Neuron (in vitro differentiated cells): ENCODE measurements around the gene AGPAT2.

ENCODE experiments used
- H2AFZ ChIP-seq: one replicate; pipeline ENCODE4 v1.6.1; 2013; ENCODE audit warnings: low read depth, mild to moderate bottlenecking, inconsistent platforms, low read length, moderate library complexity
- H3K27me3 ChIP-seq: one replicate; pipeline ENCODE4 v1.6.1; 2013; ENCODE audit warnings: low read length; ENCODE audit not compliant: insufficient read depth
- H3K36me3 ChIP-seq: one replicate; pipeline ENCODE4 v1.6.1; 2013; ENCODE audit warnings: low read length; ENCODE audit not compliant: insufficient read depth
- H3K4me1 ChIP-seq: one replicate; pipeline ENCODE4 v1.6.1; 2013; ENCODE audit warnings: low read length; ENCODE audit not compliant: insufficient read depth
- H3K4me3 ChIP-seq: 2 replicates; pipeline ENCODE4 v1.5.1; 2013; ENCODE audit warnings: mild to moderate bottlenecking, low read length, moderate library complexity
- H3K9me3 ChIP-seq: one replicate; pipeline ENCODE4 v1.6.1; 2013; ENCODE audit warnings: low read length

AGPAT2 gene

DNA sequence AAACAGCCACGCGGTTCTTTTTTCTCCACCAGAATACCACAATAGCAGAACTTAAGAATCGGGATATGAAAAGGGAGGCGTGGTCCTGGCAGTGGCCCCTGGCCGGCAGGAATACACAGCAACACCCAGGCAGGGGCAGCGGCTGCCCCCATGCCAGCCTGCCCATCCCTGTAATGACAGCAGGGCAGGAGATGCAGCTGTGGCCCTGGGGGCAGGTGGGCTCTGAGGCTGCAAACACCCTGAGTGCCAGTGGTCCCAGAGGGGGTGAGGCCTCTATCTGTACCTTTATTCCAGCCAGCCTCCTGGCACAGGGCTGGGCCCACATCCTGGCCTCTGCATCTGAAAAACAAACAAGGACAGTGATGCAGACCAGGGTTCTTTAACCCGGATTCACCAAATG lies 37.5 kb upstream of the AGPAT2 start:
- Histone ChIP-seq H3K9me3 (no peaks in the 10 kb centered on the region), H3K36me3 (peaks cover 52% of the 10 kb centered on the region), H2AFZ (no peak overlapping the region), H3K4me1 (peaks cover 46% of the 10 kb centered on the region), H3K27me3 (no peaks in the 10 kb centered on the region), H3K4me3 (no peak overlapping the region)

DNA sequence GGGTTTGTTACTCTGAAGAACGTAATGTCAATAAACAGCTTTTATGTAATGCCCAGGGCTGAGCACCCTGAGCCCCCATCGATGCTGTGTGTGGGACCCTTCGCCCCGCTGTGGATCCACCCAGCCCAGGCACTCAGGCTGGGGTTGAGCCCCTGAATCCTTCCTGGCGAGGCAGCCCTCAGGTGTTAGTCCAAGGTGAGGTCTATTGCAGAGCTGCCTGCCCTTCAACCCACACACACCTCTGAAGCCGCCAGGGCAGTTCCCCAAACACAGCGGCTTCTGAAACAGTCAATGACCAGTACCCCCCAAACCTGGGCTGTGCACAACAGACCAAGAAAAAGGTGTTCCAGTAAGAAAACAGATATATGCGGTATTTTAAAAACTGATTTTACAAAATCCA lies 36.7 kb upstream of the AGPAT2 start:
- H3K36me3 ChIP-seq, result peaks cover 52% of the 10 kb centered on the region
- no peak overlapping the region for H3K4me3 ChIP-seq
- H3K4me1 ChIP-seq, result peaks cover 54% of the 10 kb centered on the region
- H3K27me3 ChIP-seq, result no peaks in the 10 kb centered on the region
- no peak overlapping the region for H2AFZ ChIP-seq
- H3K9me3 ChIP-seq, result no peaks in the 10 kb centered on the region

GRCh38 chr9:136723362-136723976 lies 36.2 kb upstream of the AGPAT2 start:
- no peak overlapping the region for H3K4me3 ChIP-seq
- H3K27me3 ChIP-seq, result no peaks in the 10 kb centered on the region
- H3K9me3 ChIP-seq, result no peaks in the 10 kb centered on the region
- no peak overlapping the region for H2AFZ ChIP-seq
- H3K4me1 ChIP-seq, result peaks cover 54% of the 10 kb centered on the region
- peaks cover 52% of the 10 kb centered on the region for H3K36me3 ChIP-seq

- Histone ChIP-seq H3K4me1 (peaks cover 54% of the 10 kb centered on the region), H3K36me3 (peaks cover 52% of the 10 kb centered on the region), H2AFZ (no peak overlapping the region), H3K9me3 (no peaks in the 10 kb centered on the region), H3K27me3 (no peaks in the 10 kb centered on the region), H3K4me3 (no peak overlapping the region)
Measured at GRCh38 chr9:136722969-136723356, 35.7 kb upstream of the AGPAT2 start.

DNA sequence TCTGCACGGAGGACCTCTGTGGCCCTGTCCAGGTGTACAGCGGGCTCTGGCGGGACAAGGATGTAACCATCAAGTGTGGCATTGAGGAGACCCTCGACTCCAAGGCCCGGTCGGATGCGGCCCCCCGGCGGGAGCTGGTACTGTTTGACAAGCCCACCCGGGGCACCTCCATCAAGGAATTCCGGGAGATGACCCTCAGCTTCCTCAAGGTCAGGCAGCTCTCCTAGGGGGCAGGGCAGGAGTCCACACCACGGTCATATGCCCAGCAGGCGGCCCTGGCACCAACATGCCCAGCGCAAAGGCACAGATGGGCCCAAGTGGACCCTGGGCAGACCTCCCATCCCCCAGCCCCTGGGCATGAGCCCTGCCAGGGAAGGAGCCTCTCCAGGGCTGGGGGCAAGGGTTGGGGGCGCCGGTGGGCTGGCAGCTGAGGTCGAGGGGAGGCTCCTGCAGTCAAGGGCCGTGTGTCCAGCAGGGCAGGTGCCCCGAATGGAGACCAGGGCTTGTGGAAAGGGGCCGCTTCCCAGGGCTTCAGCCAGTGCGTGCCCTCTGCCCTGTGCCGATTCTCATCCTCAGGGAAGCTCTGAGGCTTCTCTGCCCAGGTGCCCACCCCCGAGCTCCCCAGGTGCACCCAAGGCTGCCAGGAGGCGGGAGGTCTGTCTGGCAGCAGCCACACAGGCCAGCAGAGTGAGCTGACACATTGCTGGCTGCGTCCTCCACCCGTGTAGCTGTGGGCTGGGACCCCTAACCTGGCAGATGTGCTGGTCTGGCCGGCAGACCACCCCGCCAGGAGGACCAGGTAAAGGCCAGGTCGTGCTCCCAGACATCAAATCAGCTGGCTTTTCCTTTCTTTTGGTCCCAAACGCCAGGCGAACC lies 35.1 kb upstream of the AGPAT2 start:
- Histone ChIP-seq H2AFZ (no peak overlapping the region), H3K4me3 (no peak overlapping the region), H3K9me3 (no peaks in the 10 kb centered on the region), H3K27me3 (no peaks in the 10 kb centered on the region), H3K4me1 (peaks cover 51% of the 10 kb centered on the region), H3K36me3 (peaks cover 52% of the 10 kb centered on the region)

DNA sequence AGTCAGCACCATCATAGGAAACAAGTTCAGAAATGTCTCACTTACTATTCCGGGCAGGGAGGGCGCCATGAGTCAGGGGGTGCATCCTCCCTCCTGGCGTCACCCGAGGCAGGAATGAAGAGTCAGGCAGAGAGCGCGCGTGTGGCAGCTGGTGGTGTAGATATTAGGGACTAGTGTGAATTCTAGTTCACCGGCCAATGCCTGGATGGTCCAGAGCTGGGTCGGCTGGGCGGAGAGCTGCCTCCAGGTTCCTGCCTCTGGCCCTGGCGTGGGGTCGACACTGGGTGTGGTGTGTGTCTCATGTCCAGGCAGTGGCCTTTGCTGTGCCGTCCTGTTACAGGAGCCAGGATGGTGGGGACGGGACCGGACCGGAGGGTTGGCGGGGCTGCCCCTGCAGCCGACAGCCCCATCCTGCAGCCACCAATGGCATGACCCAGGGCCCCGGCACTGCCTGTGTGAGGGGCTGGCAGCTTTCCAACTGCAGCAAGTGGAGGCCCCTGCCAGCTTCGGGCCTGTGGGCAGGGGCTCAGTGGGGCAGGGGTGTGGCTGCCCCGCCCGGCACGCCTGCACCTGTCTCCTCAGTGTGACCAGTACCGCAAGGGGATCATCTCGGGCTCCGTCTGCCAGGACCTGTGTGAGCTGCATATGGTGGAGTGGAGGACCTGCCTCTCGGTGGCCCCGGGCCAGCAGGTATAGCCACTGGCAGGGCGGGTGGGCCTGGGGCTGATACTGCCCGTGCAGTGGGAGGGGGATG lies 34.3 kb upstream of the AGPAT2 start:
- no peaks in the 10 kb centered on the region for H3K9me3 ChIP-seq
- no peak overlapping the region for H2AFZ ChIP-seq
- H3K27me3 ChIP-seq, result no peaks in the 10 kb centered on the region
- H3K4me1 ChIP-seq, result peaks cover 42% of the 10 kb centered on the region
- H3K36me3 ChIP-seq, result peaks cover 48% of the 10 kb centered on the region
- no peak overlapping the region for H3K4me3 ChIP-seq

DNA sequence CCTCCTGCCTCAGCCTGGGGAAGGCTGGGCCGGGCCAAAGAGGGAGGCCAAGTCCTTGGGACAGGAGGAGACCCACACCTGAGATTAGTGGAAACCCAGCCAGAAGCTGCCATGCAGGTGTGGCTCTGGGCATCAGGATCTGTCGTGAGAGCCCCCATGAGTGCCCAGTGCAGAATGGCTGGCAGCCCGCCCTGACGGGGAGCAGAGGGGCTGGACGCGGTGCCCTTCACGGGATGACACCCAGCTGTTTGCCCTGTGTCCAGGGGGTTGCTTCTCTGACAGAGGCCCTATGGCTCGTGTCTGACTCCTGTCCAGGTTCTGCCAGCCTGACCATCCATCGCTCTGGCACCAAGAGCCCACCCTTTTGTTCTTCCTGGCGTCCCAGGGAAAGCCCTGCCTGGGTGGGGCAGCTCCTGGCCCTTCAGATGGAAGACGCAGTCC lies 33.7 kb upstream of the AGPAT2 start:
- H3K27me3 ChIP-seq, result no peaks in the 10 kb centered on the region
- H3K4me1 ChIP-seq, result peaks cover 36% of the 10 kb centered on the region
- H2AFZ ChIP-seq, result no peak overlapping the region
- H3K9me3 ChIP-seq, result no peaks in the 10 kb centered on the region
- no peak overlapping the region for H3K4me3 ChIP-seq
- peaks cover 44% of the 10 kb centered on the region for H3K36me3 ChIP-seq

GRCh38 chr9:136720251-136720897 lies 33.1 kb upstream of the AGPAT2 start:
- H2AFZ ChIP-seq, result no peak overlapping the region
- no peaks in the 10 kb centered on the region for H3K9me3 ChIP-seq
- no peaks in the 10 kb centered on the region for H3K27me3 ChIP-seq
- peak overlapping the region; percentile 26 for H3K4me3 ChIP-seq
- peaks cover 31% of the 10 kb centered on the region for H3K4me1 ChIP-seq
- peaks cover 42% of the 10 kb centered on the region for H3K36me3 ChIP-seq

DNA sequence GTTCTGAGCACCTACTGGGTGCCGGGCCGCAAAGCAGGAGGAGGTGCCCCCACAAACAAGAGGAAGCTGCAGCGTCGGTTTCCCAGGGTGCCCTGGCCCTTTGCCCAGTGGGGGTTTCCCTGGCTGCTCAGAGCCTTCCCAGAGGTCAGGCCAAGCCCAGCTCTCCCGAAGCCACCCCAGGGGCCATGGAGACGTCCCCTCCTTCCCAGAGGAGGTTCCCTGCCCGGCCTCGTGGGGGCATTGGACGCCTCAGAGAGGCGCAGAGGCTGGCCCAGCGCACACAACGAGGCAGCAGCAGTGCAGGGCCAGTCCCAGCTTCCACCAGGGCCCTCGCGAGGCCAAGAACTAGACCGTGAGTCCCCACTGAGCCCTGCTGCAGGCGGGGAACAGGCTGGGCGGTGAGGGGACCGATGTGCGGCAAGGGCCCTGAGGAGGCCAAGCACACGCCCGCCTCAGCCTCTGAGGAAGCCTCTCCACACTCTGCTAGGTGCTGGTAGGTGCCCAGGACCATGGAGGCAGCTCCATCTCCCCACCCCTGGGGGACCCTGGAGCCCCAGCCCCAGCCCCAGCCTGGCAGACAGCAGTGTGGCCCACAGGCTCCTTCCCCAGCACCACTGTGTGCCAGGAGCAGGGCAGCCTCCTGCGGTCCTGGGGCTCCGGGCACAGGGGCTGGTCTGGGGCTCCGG lies 32.1 kb upstream of the AGPAT2 start:
- peaks cover 32% of the 10 kb centered on the region for H3K4me1 ChIP-seq

DNA sequence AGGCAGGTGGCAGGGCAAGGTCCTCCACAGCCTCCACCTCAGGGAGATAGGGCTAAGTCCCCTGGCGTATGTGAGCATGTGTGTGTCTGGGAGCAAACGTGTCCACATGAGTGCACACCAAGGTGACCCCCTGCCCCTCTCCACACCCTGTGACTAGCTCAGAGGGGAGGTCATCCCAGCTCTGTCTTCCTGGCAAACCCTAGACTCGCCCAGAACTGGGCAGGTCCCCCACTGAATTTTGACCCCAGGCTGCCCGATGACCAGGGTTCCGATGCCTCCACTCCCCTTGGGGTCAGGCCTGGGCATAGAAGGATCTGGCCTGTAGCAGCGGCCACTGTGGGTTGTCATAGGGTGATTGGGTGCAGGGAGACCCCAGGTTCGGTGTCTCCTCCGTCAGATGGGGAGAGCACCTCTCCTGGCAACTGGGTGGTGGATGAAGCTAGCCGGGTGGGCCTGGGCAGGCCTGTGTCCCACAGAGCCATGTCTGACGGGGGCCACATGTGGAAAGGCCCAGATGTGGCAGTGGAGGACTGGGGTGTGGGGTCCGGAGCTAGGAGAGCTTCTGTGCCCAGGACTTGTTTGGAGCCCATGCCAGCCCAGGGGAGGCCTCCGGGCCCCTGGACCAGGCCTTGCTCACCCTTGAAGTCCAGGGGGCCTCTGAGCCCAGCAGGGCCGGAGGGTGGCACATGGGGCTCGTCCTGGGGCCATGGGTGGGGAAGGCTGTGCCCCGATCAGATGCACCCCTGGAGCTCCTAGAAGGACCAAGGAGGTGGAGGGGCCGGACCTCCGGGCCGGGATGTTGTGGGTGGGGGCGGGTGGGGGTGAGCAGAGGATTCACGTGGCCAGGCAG lies 31.3 kb upstream of the AGPAT2 start:
- Histone ChIP-seq H2AFZ (no peak overlapping the region), H3K36me3 (peaks cover 27% of the 10 kb centered on the region), H3K9me3 (no peaks in the 10 kb centered on the region), H3K4me1 (peaks cover 40% of the 10 kb centered on the region), H3K4me3 (no peak overlapping the region), H3K27me3 (no peaks in the 10 kb centered on the region)

More for the DNA sequence above, 32.1 kb upstream of the AGPAT2 start:
- Histone ChIP-seq H3K27me3 (no peaks in the 10 kb centered on the region), H3K36me3 (peaks cover 35% of the 10 kb centered on the region), H3K9me3 (no peaks in the 10 kb centered on the region), H3K4me3 (no peak overlapping the region), H2AFZ (no peak overlapping the region)

- no peaks in the 10 kb centered on the region for H3K27me3 ChIP-seq
- peaks cover 15% of the 10 kb centered on the region for H3K36me3 ChIP-seq
- peaks cover 46% of the 10 kb centered on the region for H3K4me1 ChIP-seq
- no peak overlapping the region for H3K4me3 ChIP-seq
- no peaks in the 10 kb centered on the region for H3K9me3 ChIP-seq
- no peak overlapping the region for H2AFZ ChIP-seq
Measured at GRCh38 chr9:136717399-136717798, 30.1 kb upstream of the AGPAT2 start.

GRCh38 chr9:136714893-136715274 lies 27.6 kb upstream of the AGPAT2 start:
- Histone ChIP-seq H3K27me3 (peaks cover 2% of the 10 kb centered on the region), H3K4me1 (peaks cover 29% of the 10 kb centered on the region), H3K36me3 (peaks cover 6% of the 10 kb centered on the region), H3K4me3 (no peak overlapping the region), H3K9me3 (no peaks in the 10 kb centered on the region), H2AFZ (no peak overlapping the region)
